Keratinocyte (primary cell): Measurements from ENCODE around the gene PPP1R1C.

ENCODE experiments used
- EZH2 ChIP-seq: IDR thresholded peaks from one replicate; pipeline ENCODE4 v1.6.1; 2012; ENCODE audit warnings: inconsistent platforms, mild to moderate bottlenecking, low read length, moderate library complexity
- TF ChIP-seq, protein P1 (sequence below), 3 experiments: IDR thresholded peaks in 1 of 3; conservative IDR thresholded peaks in 1 of 3; optimal IDR thresholded peaks in 1 of 3; 2 replicates in 2 of 3; 3 replicates in 1 of 3; pipeline versions ENCODE3 to v1.5.1; 2011; ENCODE audit warnings: low read length in 3 of 3, mild to moderate bottlenecking in 3 of 3, moderate library complexity in 2 of 3, control low read depth in 1 of 3, inconsistent platforms in 1 of 3; ENCODE audit not compliant: insufficient read depth in 2 of 3; ENCODE audit errors: extremely low read depth in 1 of 3

DNA sequence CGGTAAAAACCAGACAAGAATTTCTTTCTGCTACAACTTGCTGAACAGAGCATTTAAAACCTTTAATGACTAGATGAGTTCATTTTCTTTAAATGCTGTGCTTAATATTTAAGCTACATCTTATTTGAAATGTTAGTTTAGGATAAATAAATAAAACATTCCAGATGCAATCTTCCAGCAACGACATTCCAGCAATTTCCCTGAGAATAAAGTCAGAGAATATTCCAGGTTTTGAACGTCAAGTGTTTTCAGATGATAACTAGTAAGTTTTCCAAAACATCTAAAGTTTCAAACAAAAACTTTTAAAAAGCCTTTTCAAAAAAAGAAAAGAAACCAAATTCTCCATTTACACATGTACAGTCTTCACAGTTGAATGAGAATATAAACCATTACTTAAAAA, 104.8 kb downstream of the PPP1R1C start:
- TF ChIP-seq, protein P1, sequence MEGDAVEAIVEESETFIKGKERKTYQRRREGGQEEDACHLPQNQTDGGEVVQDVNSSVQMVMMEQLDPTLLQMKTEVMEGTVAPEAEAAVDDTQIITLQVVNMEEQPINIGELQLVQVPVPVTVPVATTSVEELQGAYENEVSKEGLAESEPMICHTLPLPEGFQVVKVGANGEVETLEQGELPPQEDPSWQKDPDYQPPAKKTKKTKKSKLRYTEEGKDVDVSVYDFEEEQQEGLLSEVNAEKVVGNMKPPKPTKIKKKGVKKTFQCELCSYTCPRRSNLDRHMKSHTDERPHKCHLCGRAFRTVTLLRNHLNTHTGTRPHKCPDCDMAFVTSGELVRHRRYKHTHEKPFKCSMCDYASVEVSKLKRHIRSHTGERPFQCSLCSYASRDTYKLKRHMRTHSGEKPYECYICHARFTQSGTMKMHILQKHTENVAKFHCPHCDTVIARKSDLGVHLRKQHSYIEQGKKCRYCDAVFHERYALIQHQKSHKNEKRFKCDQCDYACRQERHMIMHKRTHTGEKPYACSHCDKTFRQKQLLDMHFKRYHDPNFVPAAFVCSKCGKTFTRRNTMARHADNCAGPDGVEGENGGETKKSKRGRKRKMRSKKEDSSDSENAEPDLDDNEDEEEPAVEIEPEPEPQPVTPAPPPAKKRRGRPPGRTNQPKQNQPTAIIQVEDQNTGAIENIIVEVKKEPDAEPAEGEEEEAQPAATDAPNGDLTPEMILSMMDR (optimal IDR thresholded peaks at IDR 0.05 in 1 of 3, IDR thresholded peaks at IDR 0.05 in 1 of 3, conservative IDR thresholded peaks at IDR 0.05 in 1 of 3; ENCODE audit: extremely low read depth in 1 of 3, insufficient read depth in 2 of 3, low read length in 3 of 3), result no peak
- no peak for TF ChIP-seq EZH2
